ENCODE results near the gene MARF1. TPM values are rescaled to one million over a fixed set of nuclear protein-coding genes. Genes with fewer than 3 reads are reported as not detected.

The MARF1 gene
- total and polyA plus RNA-seq, 4 donors, result 7.0 to 19.8 (median 12.6) TPM

- WGBS, result 53% methylated on average over 19 of the region's 19 CpGs
- Histone ChIP-seq H3K9me3 (ENCODE audit: control insufficient read depth in 4 of 4, low read length in 3 of 4) (no peaks in the 10 kb centered on the region), H3K27me3 (ENCODE audit: control insufficient read depth in 4 of 4, insufficient read depth in 4 of 4, low read length in 3 of 4) (no peaks in the 10 kb centered on the region), H3K4me1 (ENCODE audit: control insufficient read depth in 4 of 4, insufficient read depth in 4 of 4, low read length in 3 of 4) (peaks cover 11 to 54% (median 46%) of the 10 kb centered on the region in 4 donors), H3K27ac (ENCODE audit: low read depth in 1 of 2, low read length in 2 of 2) (peak overlapping the region; percentile 83 to 97), H3K36me3 (ENCODE audit: control insufficient read depth in 4 of 4, insufficient read depth in 3 of 4, low read depth in 1 of 4, low read length in 3 of 4) (peaks cover 1 to 29% (median 17%) of the 10 kb centered on the region in 4 donors), H3K9ac (ENCODE audit: low read depth in 1 of 2, low read length in 2 of 2) (peak overlapping the region; percentile 22 to 94), H3K4me3 (ENCODE audit: low read depth in 1 of 3, low read length in 3 of 3) (no peak overlapping the region)
- no peak for DNase-seq (ENCODE audit: low spot score)
- TF ChIP-seq SP1 (IDR thresholded peaks at IDR 0.05), result peak; percentile 54
- TF ChIP-seq HNF4A (conservative IDR thresholded peaks at IDR 0.05), result peak; percentile 83 to 88
- TF ChIP-seq RAD21 (IDR thresholded peaks at IDR 0.05), result peak; percentile 47 to 53
- peak; percentile 13 to 78 for TF ChIP-seq RXRA (IDR thresholded peaks at IDR 0.05)
- no peak for TF ChIP-seq NR2F2 (IDR thresholded peaks at IDR 0.05)
- peak; percentile 10 for TF ChIP-seq CTCF (IDR thresholded peaks at IDR 0.05; ENCODE audit: low read depth, low read length, missing input control)
- TF ChIP-seq, protein P1, sequence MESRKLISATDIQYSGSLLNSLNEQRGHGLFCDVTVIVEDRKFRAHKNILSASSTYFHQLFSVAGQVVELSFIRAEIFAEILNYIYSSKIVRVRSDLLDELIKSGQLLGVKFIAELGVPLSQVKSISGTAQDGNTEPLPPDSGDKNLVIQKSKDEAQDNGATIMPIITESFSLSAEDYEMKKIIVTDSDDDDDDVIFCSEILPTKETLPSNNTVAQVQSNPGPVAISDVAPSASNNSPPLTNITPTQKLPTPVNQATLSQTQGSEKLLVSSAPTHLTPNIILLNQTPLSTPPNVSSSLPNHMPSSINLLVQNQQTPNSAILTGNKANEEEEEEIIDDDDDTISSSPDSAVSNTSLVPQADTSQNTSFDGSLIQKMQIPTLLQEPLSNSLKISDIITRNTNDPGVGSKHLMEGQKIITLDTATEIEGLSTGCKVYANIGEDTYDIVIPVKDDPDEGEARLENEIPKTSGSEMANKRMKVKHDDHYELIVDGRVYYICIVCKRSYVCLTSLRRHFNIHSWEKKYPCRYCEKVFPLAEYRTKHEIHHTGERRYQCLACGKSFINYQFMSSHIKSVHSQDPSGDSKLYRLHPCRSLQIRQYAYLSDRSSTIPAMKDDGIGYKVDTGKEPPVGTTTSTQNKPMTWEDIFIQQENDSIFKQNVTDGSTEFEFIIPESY (IDR thresholded peaks at IDR 0.05), result peak; percentile 23
- peak; percentile 32 for TF ChIP-seq MAX (IDR thresholded peaks at IDR 0.05)
- peak; percentile 29 for TF ChIP-seq HNF4G (IDR thresholded peaks at IDR 0.05)
- no peak for TF ChIP-seq GABPA (IDR thresholded peaks at IDR 0.05 in 1 of 2, conservative IDR thresholded peaks at IDR 0.05 in 1 of 2)
- peak in 1 of 2 donors; percentile 44 for TF ChIP-seq EGR1 (IDR thresholded peaks at IDR 0.05; ENCODE audit: low read depth in 2 of 2)
Observed at GRCh38 chr16:15608398-15609285, 34.3 kb downstream of the MARF1 start.

DNA sequence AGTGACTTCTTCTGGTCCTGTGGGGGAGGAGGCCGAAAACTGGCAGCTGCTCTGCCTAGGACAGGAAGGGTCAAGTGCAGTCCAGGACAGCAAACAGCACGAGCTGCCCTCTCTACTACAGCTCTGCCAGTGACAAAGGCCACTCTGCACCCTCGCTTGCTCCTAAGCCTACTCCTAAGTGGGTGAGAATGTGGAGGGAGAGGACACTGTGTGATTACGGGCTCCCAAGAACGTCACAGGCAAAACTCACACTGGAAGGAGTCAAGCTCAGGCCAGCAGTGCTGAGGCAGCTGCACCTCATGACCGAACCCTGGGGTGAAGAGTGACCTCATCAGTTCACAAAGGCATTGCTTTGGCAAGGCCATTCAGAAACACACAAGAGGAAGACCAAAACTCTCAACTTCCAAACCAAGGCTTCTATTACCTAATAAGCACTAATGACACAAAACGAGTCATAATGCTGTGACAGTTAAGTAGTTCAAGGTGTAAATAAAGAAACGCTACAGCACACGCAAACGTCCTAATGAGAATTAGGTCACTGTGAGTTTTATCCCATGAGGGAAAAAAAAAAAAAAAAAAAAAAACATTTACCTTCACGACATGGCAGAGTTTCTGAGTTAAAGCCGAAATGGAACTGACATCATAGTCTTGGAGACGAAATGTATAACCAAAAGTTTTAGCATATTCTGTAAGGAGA, 35.1 kb downstream of the MARF1 start:
- no peak for DNase-seq (ENCODE audit: low spot score)
- H3K4me3 ChIP-seq (ENCODE audit: low read depth in 1 of 3, low read length in 3 of 3), result no peak overlapping the region
- peak overlapping the region; percentile 83 to 97 for H3K27ac ChIP-seq (ENCODE audit: low read depth in 1 of 2, low read length in 2 of 2)
- 28% methylated on average over 13 of the region's 13 CpGs for WGBS
- peaks cover 3 to 31% (median 20%) of the 10 kb centered on the region in 4 donors for H3K36me3 ChIP-seq (ENCODE audit: control insufficient read depth in 4 of 4, insufficient read depth in 3 of 4, low read depth in 1 of 4, low read length in 3 of 4)
- H3K27me3 ChIP-seq (ENCODE audit: control insufficient read depth in 4 of 4, insufficient read depth in 4 of 4, low read length in 3 of 4), result no peaks in the 10 kb centered on the region
- peaks cover 11 to 54% (median 46%) of the 10 kb centered on the region in 4 donors for H3K4me1 ChIP-seq (ENCODE audit: control insufficient read depth in 4 of 4, insufficient read depth in 4 of 4, low read length in 3 of 4)
- H3K9me3 ChIP-seq (ENCODE audit: control insufficient read depth in 4 of 4, low read length in 3 of 4), result no peaks in the 10 kb centered on the region
- peak overlapping the region; percentile 22 to 94 for H3K9ac ChIP-seq (ENCODE audit: low read depth in 1 of 2, low read length in 2 of 2)
- TF ChIP-seq ATF3 (IDR thresholded peaks at IDR 0.05) (peak; percentile 73), RAD21 (IDR thresholded peaks at IDR 0.05) (peak; percentile 39 to 71), GABPA (IDR thresholded peaks at IDR 0.05 in 1 of 2, conservative IDR thresholded peaks at IDR 0.05 in 1 of 2) (peak in 1 of 2 donors; percentile 42), FOXA2 (IDR thresholded peaks at IDR 0.05) (no peak), HNF4A (conservative IDR thresholded peaks at IDR 0.05) (peak; percentile 93 to 95), EGR1 (IDR thresholded peaks at IDR 0.05; ENCODE audit: low read depth in 2 of 2) (peak; percentile 42 to 62), SP1 (IDR thresholded peaks at IDR 0.05) (peak; percentile 98), HNF4G (IDR thresholded peaks at IDR 0.05) (peak; percentile 84), MAX (IDR thresholded peaks at IDR 0.05) (peak; percentile 81), FOXA1 (IDR thresholded peaks at IDR 0.05) (no peak), JUND (IDR thresholded peaks at IDR 0.05) (peak; percentile 78 to 90), CTCF (IDR thresholded peaks at IDR 0.05; ENCODE audit: low read depth, low read length, missing input control) (no peak), RXRA (IDR thresholded peaks at IDR 0.05) (peak; percentile 98 to 99), TAF1 (conservative IDR thresholded peaks at IDR 0.05) (no peak)
- TF ChIP-seq, protein P1 (IDR thresholded peaks at IDR 0.05), result no peak
